Measurements from ENCODE around the gene SPACA5.
A peak's percentile ranks its signal among the peaks of the same experiment; 100 is the strongest.
"Not testable (repeated sequence)": the region's sequence is repeated elsewhere in the genome, so short reads cannot be mapped to it uniquely, and the experiment has no call there.

The SPACA5 gene

GRCh38 chrX:48003758-48004457 lies 2.9 kb upstream of the SPACA5 start, which contains the start of gene ZNF182:
Gene ZNF182, minus strand, starts transcription at chrX:48003989. Its CDS starts 1,380 bp downstream, at chrX:48002609.
- ATAC-seq: peak; percentile 98
- H3K27ac Mint-ChIP-seq: peak within 1 kb of the TSS; percentile 98 to 100
- no peaks in the 10 kb centered on the region for H3K27me3 Mint-ChIP-seq
- DNase-seq: peak; percentile 85 to 93
- H3K4me1 Mint-ChIP-seq: peaks cover 26% of the 10 kb centered on the region
- H3K9me3 Mint-ChIP-seq: no peaks in the 10 kb centered on the region
- peak within 1 kb of the TSS; percentile 88 to 99 for H3K4me3 Mint-ChIP-seq

GRCh38 chrX:48009445-48009960 lies 2.7 kb downstream of the SPACA5 start:
- not testable (repeated sequence) for H3K4me1 Mint-ChIP-seq, H3K27ac Mint-ChIP-seq, ATAC-seq, H3K9me3 Mint-ChIP-seq, H3K4me3 Mint-ChIP-seq, DNase-seq, H3K27me3 Mint-ChIP-seq

- not testable (repeated sequence) for H3K4me1 Mint-ChIP-seq, H3K4me3 Mint-ChIP-seq, ATAC-seq, H3K9me3 Mint-ChIP-seq, H3K27ac Mint-ChIP-seq, H3K27me3 Mint-ChIP-seq, DNase-seq
Observed at GRCh38 chrX:48016583-48017310, 10.0 kb downstream of the SPACA5 start.

GRCh38 chrX:48019892-48020291 lies 13.1 kb downstream of the SPACA5 start:
- not testable (repeated sequence) for ATAC-seq, H3K4me1 Mint-ChIP-seq, H3K4me3 Mint-ChIP-seq, DNase-seq, H3K27me3 Mint-ChIP-seq, H3K27ac Mint-ChIP-seq, H3K9me3 Mint-ChIP-seq

- not testable (repeated sequence) for H3K9me3 Mint-ChIP-seq, H3K27me3 Mint-ChIP-seq
- peak overlapping the region in 1 of 2 donors; percentile 40 for H3K27ac Mint-ChIP-seq
- H3K4me3 Mint-ChIP-seq: peak overlapping the region; percentile 42
- peaks cover 11% of the 10 kb centered on the region for H3K4me1 Mint-ChIP-seq
- ATAC-seq (peak; percentile 87), DNase-seq (peak; percentile 21 to 58)
Observed at GRCh38 chrX:48020472-48020871, 13.7 kb downstream of the SPACA5 start.

- Mint-ChIP-seq H3K4me3 (peak overlapping the region; percentile 95 to 96), H3K4me1 (peaks cover 14% of the 10 kb centered on the region), H3K9me3 (peaks cover 4 to 7% of the 10 kb centered on the region in 2 donors), H3K27ac (peak overlapping the region; percentile 100), H3K27me3 (no peaks in the 10 kb centered on the region)
- DNase-seq (peak; percentile 82 to 84), ATAC-seq (peak; percentile 75)
Observed at GRCh38 chrX:48021026-48021900, 14.5 kb downstream of the SPACA5 start.

- peaks cover 14% of the 10 kb centered on the region for H3K4me1 Mint-ChIP-seq
- no peak for ATAC-seq
- H3K9me3 Mint-ChIP-seq: peaks cover 4 to 7% of the 10 kb centered on the region in 2 donors
- no peak overlapping the region for H3K4me3 Mint-ChIP-seq
- H3K27ac Mint-ChIP-seq: no peak overlapping the region
- no peaks in the 10 kb centered on the region for H3K27me3 Mint-ChIP-seq
- no peak for DNase-seq
Observed at GRCh38 chrX:48022100-48022499, 15.3 kb downstream of the SPACA5 start.

GRCh38 chrX:48022738-48023137 lies 15.9 kb downstream of the SPACA5 start:
- DNase-seq (no peak), ATAC-seq (no peak)
- no peak overlapping the region for H3K27ac Mint-ChIP-seq
- H3K9me3 Mint-ChIP-seq: peaks cover 4 to 7% of the 10 kb centered on the region in 2 donors
- H3K4me3 Mint-ChIP-seq: peak overlapping the region in 1 of 2 donors; percentile 39
- peaks cover 14% of the 10 kb centered on the region for H3K4me1 Mint-ChIP-seq
- no peaks in the 10 kb centered on the region for H3K27me3 Mint-ChIP-seq

- Mint-ChIP-seq H3K4me1 (peaks cover 14% of the 10 kb centered on the region), H3K4me3 (no peak overlapping the region)
- ATAC-seq: no peak
Observed at GRCh38 chrX:48025561-48025960, 18.8 kb downstream of the SPACA5 start.

GRCh38 chrX:48027545-48027944 lies 20.8 kb downstream of the SPACA5 start:
- not testable (repeated sequence) for DNase-seq, H3K27me3 Mint-ChIP-seq, H3K9me3 Mint-ChIP-seq, H3K4me1 Mint-ChIP-seq, H3K27ac Mint-ChIP-seq, H3K4me3 Mint-ChIP-seq, ATAC-seq

More at GRCh38 chrX:48025561-48025960, 18.8 kb downstream of the SPACA5 start:
- DNase-seq: peak; percentile 23 to 28
- Mint-ChIP-seq H3K27me3 (no peaks in the 10 kb centered on the region), H3K27ac (peak overlapping the region; percentile 39 to 81), H3K9me3 (peaks cover 4 to 7% of the 10 kb centered on the region in 2 donors)

- no peaks in the 10 kb centered on the region for H3K27me3 Mint-ChIP-seq
- ATAC-seq (no peak), DNase-seq (no peak)
- H3K4me3 Mint-ChIP-seq: no peak overlapping the region
- no peaks in the 10 kb centered on the region for H3K9me3 Mint-ChIP-seq
- H3K4me1 Mint-ChIP-seq: peaks cover 6% of the 10 kb centered on the region
- H3K27ac Mint-ChIP-seq: no peak overlapping the region
Observed at GRCh38 chrX:48028091-48028490, 21.3 kb downstream of the SPACA5 start.

- Mint-ChIP-seq H3K9me3 (no peaks in the 10 kb centered on the region), H3K4me1 (peaks cover 6% of the 10 kb centered on the region), H3K27me3 (no peaks in the 10 kb centered on the region), H3K4me3 (no peak overlapping the region), H3K27ac (no peak overlapping the region)
- no peak for DNase-seq
- ATAC-seq: no peak
Observed at GRCh38 chrX:48030237-48030636, 23.4 kb downstream of the SPACA5 start.

GRCh38 chrX:48030641-48031173 lies 23.9 kb downstream of the SPACA5 start:
- not testable (repeated sequence) for H3K27me3 Mint-ChIP-seq, H3K4me3 Mint-ChIP-seq, DNase-seq, ATAC-seq, H3K9me3 Mint-ChIP-seq, H3K4me1 Mint-ChIP-seq, H3K27ac Mint-ChIP-seq

GRCh38 chrX:48035891-48036290 lies 29.1 kb downstream of the SPACA5 start:
- no peak for ATAC-seq
- Mint-ChIP-seq H3K27me3 (no peaks in the 10 kb centered on the region), H3K4me1 (no peaks in the 10 kb centered on the region), H3K27ac (no peak overlapping the region), H3K9me3 (no peaks in the 10 kb centered on the region), H3K4me3 (no peak overlapping the region)
- no peak for DNase-seq

GRCh38 chrX:48043056-48043455 lies 36.3 kb downstream of the SPACA5 start:
- Mint-ChIP-seq H3K4me1 (no peaks in the 10 kb centered on the region), H3K4me3 (no peak overlapping the region), H3K27ac (no peak overlapping the region), H3K9me3 (no peaks in the 10 kb centered on the region), H3K27me3 (no peaks in the 10 kb centered on the region)
- ATAC-seq (no peak), DNase-seq (no peak)

Measured in stimulated activated naive CD8-positive, alpha-beta T cell treated with anti-CD3 and anti-CD28 coated beads, Interleukin-15, amount 100 ng/mL, for 72 hours (primary cell).